Hematopoietic multipotent progenitor cell treated with erythropoietin and hydrocortisone succinate and interleukin-3 and kit ligand, for 17 days (in vitro differentiated cells): ENCODE data around the gene DCTN2.
"Not testable (repeated sequence)": the region's sequence is repeated elsewhere in the genome, so short reads cannot be mapped to it uniquely, and the experiment has no call there.

ENCODE experiments used
- DNase-seq: peaks from one replicate; pipeline ENCODE4 v3.0.0-alpha.2; 2015; ENCODE audit warnings: low spot score

The DCTN2 gene

GRCh38 chr12:57515408-57515933 lies 31.5 kb downstream of the DCTN2 start:
- DNase-seq: no peak

GRCh38 chr12:57514720-57515407 lies 32.1 kb downstream of the DCTN2 start:
- no peak for DNase-seq

GRCh38 chr12:57514246-57514645 lies 32.7 kb downstream of the DCTN2 start:
- not testable (repeated sequence) for DNase-seq

GRCh38 chr12:57513677-57514076 lies 33.3 kb downstream of the DCTN2 start:
- DNase-seq: not testable (repeated sequence)

GRCh38 chr12:57513266-57513665 lies 33.7 kb downstream of the DCTN2 start:
- no peak for DNase-seq

- DNase-seq: no peak
Measured at GRCh38 chr12:57512665-57513064, 34.3 kb downstream of the DCTN2 start.

DNA sequence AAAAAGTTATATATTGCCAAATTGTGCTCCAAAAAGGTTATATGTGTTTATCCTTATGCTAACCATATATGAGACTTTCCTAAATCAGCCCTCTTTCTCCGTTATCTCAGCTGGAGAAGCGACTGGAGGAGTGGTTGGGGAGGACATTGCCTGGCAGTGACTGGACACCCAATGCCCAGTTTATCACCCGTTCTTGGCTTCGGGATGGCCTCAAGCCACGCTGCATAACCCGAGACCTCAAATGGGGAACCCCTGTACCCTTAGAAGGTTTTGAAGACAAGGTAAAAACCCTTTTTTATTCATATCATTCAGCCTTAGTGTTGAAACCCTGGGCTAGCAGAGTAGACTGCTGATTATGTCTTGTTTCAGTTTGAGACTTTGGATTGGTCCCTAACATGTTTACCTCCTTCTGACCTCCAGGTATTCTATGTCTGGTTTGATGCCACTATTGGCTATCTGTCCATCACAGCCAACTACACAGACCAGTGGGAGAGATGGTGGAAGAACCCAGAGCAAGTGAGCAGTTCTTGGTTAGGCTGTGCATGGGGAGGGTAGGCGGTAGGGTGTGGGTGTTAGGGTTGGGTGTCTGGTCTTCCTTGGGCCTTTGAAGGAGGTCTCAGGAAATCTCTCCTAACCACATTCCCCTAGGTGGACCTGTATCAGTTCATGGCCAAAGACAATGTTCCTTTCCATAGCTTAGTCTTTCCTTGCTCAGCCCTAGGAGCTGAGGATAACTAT lies 35.2 kb downstream of the DCTN2 start:
- no peak for DNase-seq

DNA sequence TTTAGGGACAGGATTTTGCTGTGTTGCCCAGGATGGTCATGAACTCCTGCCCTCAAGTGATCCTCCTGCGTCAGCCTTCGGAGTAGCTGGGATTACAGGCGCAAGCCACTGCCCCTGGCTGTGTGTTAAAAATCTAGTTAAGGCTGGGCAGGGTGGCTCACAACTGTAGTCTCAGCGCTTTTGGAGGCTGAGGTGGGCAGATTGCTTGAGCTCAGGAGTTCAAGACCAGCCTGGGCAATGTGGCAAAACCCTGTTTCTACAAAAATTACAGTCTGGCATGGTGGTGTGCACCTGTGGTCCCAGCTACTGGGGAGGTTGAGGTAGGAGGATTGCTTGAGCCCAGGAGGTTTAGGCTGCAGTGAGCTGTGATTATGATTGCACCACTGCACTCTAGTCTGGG lies 35.8 kb downstream of the DCTN2 start:
- DNase-seq: no peak

DNA sequence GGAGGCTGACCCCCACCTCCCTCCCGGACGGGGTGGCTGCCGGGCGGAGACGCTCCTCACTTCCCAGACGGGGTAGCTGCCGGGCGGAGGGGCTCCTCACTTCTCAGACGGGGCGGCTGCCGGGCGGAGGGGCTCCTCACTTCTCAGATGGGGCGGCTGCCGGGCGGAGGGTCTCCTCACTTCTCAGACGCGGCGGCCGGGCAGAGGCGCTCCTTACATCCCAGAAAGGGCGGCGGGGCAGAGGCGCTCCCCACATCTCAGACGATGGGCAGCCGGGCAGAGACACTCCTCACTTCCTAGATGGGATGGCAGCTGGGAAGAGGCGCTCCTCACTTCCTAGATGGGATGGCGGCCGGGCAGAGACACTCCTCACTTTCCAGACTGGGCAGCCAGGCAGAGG lies 39.2 kb downstream of the DCTN2 start:
- not testable (repeated sequence) for DNase-seq

DNA sequence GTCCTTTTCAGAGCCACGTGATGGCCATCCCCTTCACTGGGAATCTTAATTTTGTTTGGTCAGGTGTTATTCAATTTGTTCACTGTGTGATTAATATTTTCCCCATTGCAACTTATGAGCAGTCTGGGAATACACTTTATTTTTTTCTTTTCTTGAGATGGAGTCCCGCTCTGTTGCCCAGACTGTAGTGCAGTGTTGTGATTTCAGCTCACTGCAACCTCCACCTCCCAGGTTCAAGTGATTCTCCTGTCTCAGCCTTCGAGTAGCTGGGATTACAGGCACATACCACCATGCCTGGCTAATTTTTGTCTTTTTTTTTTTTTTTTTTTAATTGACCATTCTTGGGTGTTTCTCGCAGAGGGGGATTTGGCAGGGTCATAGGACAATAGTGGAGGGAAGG lies 40.5 kb downstream of the DCTN2 start:
- DNase-seq: not testable (repeated sequence)

GRCh38 chr12:57502311-57502969 lies 44.6 kb downstream of the DCTN2 start:
- not testable (repeated sequence) for DNase-seq

GRCh38 chr12:57500213-57500612 lies 46.8 kb downstream of the DCTN2 start:
- no peak for DNase-seq

DNA sequence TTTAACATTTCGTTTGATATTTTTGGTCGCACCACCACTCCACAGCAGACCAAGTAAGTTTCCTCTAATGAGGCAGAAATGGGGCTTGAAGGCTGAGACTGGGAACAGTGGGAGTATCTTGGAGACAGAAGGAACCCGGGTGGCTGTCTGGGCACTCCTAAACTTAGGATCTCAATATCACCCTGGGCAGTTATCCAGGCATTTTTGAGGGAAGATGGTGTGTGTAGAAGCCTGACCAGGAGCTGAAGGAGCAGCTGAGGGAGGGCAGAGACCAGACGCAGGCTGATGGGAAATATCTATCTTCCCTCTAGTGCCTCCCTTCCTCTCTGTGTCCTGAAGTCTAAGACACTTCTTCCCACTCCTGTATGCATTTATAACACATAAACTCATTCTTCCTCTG lies 48.4 kb downstream of the DCTN2 start:
- DNase-seq: no peak

- no peak for DNase-seq
Measured at GRCh38 chr12:57498132-57498502, 48.9 kb downstream of the DCTN2 start.

DNA sequence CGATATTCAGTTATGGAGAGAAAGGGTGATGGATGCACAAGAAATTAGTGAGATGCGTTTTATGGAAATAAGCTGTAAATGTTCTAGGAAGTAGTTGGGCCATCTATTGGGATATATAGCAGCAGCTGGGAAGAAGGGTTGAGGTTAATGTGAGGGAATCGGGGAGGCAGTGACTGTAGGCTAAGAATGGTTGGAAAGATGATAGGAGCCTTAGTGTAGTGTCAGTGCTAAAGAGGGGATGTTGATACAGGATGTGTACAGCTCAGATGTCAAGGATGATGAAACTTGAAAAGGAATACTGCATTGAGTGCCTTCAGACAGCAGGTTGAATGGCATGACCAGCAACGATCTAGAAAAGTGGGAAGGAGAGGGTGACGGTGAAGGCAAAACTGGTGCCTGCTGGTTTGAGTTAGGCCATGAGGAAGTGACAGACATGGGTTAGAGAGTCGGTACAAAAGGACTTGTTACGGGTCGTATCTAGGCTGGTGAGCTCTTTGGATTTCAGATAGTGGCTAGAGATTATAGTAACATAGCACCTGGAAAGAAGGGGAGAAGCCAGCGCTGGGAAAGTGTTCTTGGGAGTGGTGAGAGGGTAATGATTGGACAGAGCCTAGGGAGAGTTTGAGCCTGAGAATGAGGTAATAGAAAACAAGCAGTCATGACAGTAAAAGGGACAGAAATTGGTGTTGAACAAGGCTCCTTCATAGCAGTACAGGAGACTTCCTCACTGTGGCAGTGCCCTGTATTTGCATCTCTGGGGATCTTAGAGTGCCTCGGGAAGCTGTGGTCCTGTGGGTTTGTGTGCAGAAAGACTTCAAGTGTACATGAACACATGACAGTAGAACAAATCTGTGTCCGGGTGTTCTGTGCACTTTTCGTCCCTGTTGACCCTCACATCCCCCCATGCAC lies 49.5 kb downstream of the DCTN2 start:
- DNase-seq: no peak

DNA sequence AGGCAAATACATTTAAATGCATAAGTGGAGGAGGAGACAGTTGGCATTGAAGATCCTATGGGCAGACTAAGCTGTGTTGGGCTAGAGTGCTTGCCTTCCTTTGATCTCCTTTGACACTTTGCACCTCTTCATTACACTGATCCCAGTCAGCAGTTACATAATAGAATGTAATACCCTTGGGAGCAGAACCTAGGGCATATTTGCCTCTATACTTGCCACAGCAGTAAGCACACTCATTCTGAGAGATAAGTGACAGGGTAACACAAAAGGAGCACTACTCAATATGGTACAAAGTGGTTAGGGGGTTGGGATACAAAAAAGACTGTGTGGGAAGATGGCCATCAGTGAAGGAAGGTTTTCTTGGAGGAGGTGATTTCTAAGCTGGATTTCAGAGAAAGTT lies 50.2 kb downstream of the DCTN2 start:
- no peak for DNase-seq

DNA sequence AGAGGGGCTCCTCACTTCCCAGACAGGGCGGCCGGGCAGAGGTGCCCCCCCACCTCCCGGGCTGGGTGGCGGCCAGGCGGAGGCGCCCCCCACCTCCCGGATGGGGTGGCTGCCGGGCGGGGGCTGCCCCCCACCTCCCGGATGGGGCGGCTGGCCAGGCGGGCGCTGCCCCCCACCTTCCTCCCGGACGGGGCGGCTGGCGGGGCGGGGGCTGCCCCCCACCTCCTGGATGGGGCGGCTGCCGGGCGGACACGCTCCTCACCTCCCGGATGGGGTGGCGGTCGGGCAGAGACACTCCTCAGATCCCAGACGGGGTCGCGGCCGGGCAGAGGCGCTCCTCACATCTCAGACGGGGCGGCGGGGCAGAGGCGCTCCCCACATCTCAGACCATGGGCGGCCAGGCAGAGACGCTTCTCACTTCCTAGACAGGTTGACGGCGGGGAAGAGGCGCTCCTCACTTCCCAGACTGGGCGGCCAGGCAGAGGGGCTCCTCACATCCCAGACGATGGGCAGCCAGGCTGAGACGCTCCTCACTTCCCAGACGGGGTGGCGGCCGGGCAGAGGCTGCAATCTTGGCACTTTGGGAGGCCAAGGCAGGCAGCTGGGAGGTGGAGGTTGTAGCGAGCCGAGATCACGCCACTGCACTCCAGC lies 51.8 kb downstream of the DCTN2 start:
- DNase-seq: not testable (repeated sequence)

DNA sequence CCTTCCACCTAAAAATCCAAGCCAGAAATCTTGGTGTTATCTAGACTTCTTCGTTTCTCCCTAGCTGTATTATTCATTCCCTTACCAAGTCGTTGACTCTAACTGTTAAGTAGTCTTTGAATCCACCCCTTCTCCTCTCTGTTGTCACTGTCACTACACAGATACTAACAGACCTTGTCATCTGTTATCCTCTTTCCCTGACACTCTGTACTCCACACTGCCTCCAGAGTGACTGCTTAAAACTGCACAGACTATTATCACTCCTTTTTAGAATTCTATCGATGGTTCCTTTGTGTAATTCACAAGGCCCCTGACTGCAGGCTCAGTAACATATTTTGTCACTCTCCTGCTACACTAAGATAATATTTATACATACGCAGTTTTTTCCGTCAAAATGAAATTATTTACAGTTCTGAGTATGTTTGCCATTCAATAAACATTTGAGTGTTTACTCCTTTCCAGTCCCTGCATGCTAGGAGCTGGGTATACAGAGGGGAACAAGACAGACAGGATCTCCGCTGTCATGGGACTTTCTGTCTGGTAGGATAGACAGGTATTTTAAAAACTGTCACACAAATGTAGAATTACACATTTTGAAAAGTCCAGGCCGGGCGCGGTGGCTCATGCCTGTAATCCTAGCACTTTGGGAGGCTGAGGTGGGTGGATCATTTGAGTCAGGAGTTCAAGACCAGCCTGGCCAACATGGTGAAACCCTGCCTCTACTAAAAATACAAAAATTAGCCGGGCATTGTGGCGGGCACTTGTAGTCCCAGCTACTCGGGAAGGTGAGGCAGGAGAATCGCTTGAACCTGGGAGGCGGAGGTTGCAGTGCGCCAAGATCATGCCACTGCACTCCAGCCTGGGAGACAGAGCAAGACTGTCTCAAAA lies 55.4 kb downstream of the DCTN2 start:
- no peak for DNase-seq

DNA sequence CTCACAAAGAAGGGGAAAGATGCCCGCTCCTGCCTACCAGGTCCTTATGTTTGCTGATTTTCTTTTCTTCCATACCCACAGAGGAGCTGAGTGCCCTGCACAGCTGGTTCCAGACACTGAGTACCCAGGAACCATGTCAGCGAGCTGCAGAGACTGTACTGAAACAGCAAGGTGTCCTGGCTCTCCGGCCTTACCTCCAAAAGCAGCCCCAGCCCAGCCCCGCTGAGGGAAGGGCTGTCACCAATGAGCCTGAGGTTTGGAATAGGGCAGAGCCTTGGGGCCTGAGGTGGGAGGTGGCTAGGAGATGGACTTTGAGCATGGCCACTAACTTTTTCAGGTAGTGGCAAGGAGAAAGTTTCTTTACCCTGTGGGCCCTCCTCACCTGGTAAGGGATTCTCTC lies 56.9 kb downstream of the DCTN2 start:
- DNase-seq: no peak

- no peak for DNase-seq
Measured at GRCh38 chr12:57489157-57489641, 57.8 kb downstream of the DCTN2 start.
